Common myeloid progenitor, CD34-positive (primary cell): ENCODE measurements around the gene MATN1.
A peak's percentile ranks its signal among the peaks of the same experiment; 100 is the strongest.

Source experiments
- CTCF ChIA-PET: fragments of 350-600 bp; sonication (Branson Sonifier 250); formaldehyde crosslinking; loops from one replicate; lab custom pipeline; 2021; ENCODE audit warnings: antibody characterized with exemption; lab: Charles Lee
- POLR2A ChIA-PET: fragments of 350-600 bp; sonication (Branson Sonifier 250); formaldehyde crosslinking; loops from one replicate; lab custom pipeline; 2021; ENCODE audit warnings: antibody characterized with exemption; lab: Charles Lee
- DNase-seq, 3 donors: peaks; one replicate each; pipeline versions ENCODE4 v3.0.0 to v3.0.0-alpha.2; 2013
- H3K27ac ChIP-seq, 2 experiments: 1 replicate in 1 of 2; 2 replicates in 1 of 2; pipeline ENCODE4 v1.7.0; 2013; ENCODE audit warnings: inconsistent platforms in 2 of 2, low read length in 2 of 2, mild to moderate bottlenecking in 2 of 2, low read depth in 1 of 2, moderate library complexity in 1 of 2; ENCODE audit not compliant: severe bottlenecking in 2 of 2, insufficient read depth in 1 of 2, poor library complexity in 1 of 2
- H3K27me3 ChIP-seq, 5 experiments: replicated peaks in 2 of 5; 1 replicate in 3 of 5; 2 replicates in 2 of 5; pipeline versions ENCODE4 v1.6.1 to v1.7.0; 2013; ENCODE audit warnings: low read length in 4 of 5, mild to moderate bottlenecking in 2 of 5, moderate library complexity in 2 of 5, inconsistent platforms in 1 of 5; ENCODE audit not compliant: insufficient read depth in 5 of 5, control insufficient read depth in 4 of 5
- H3K36me3 ChIP-seq, 4 experiments: 1 replicate in 2 of 4; 2 replicates in 2 of 4; pipeline versions ENCODE4 v1.6.1 to v1.7.0; 2013; ENCODE audit warnings: low read length in 3 of 4, control low read depth in 1 of 4, mild to moderate bottlenecking in 1 of 4; ENCODE audit not compliant: control insufficient read depth in 4 of 4, insufficient read depth in 4 of 4
- H3K4me1 ChIP-seq, 4 experiments: 1 replicate in 3 of 4; 2 replicates in 1 of 4; pipeline versions ENCODE4 v1.6.1 to v1.7.1; 2013; ENCODE audit warnings: low read length in 3 of 4, mild to moderate bottlenecking in 3 of 4, control low read depth in 1 of 4, inconsistent platforms in 1 of 4, moderate library complexity in 1 of 4; ENCODE audit not compliant: control insufficient read depth in 4 of 4, insufficient read depth in 4 of 4; ENCODE audit errors: control extremely low read depth in 1 of 4
- H3K4me3 ChIP-seq, 7 experiments: 1 replicate in 4 of 7; 2 replicates in 3 of 7; pipeline versions ENCODE4 v1.5.1 to v1.7.0; 2013; ENCODE audit warnings: mild to moderate bottlenecking in 7 of 7, low read length in 6 of 7, moderate library complexity in 6 of 7, inconsistent platforms in 2 of 7, low read depth in 2 of 7, control low read depth in 1 of 7; ENCODE audit not compliant: insufficient read depth in 4 of 7, control insufficient read depth in 1 of 7; ENCODE audit errors: extremely low read depth in 1 of 7
- H3K9me3 ChIP-seq, 5 experiments: 1 replicate in 4 of 5; 2 replicates in 1 of 5; pipeline versions ENCODE4 v1.6.1 to v1.7.1; 2013; ENCODE audit warnings: low read length in 4 of 5, mild to moderate bottlenecking in 2 of 5, inconsistent platforms in 1 of 5, low read depth in 1 of 5, moderate library complexity in 1 of 5; ENCODE audit not compliant: control insufficient read depth in 4 of 5, insufficient read depth in 2 of 5; ENCODE audit errors: control extremely low read depth in 1 of 5
- WGBS: methylation state at CpG from one replicate; pipeline ENCODE4 v1.1.5; 2013; ENCODE audit not compliant: insufficient coverage; 5-methylcytosine and 5-hydroxymethylcytosine counted together

MATN1 gene

GRCh38 chr1:30748699-30749401 lies 25.5 kb upstream of the MATN1 start:
- ChIA-PET POLR2A (interaction anchor here (0.6 to 3.2 kb wide), 4 partner anchors 17 to 30 kb away, joined by 3 to 15 read pairs (median 3); no protein-coding TSS in a partner anchor), CTCF (interaction anchor here (0.8 to 5.3 kb wide), 4 partner anchors 9 to 30 kb away, joined by 3 to 29 read pairs (median 4); partner anchors contain the start of gene LAPTM5)
- WGBS, result 88% methylated on average over 15 of the region's 16 CpGs
- Histone ChIP-seq H3K36me3 (peaks cover 0 to 58% (median 20%) of the 10 kb centered on the region in 4 experiments), H3K27ac (peak overlapping the region in 1 of 2 experiments; percentile 60), H3K4me3 (peak overlapping the region in 3 of 7 experiments; percentile 8 to 17 (median 11)), H3K9me3 (no peaks in the 10 kb centered on the region), H3K4me1 (peaks cover 27 to 100% (median 98%) of the 10 kb centered on the region in 4 experiments), H3K27me3 (no peaks in the 10 kb centered on the region)
- no peak for DNase-seq

GRCh38 chr1:30748098-30748698 lies 24.8 kb upstream of the MATN1 start:
- 75% methylated on average over 8 of the region's 9 CpGs for WGBS
- H3K27ac ChIP-seq, result peak overlapping the region in 1 of 2 experiments; percentile 60
- H3K4me3 ChIP-seq, result peak overlapping the region in 2 of 7 experiments; percentile 13 to 17
- H3K4me1 ChIP-seq, result peaks cover 20 to 98% (median 96%) of the 10 kb centered on the region in 4 experiments
- no peaks in the 10 kb centered on the region for H3K27me3 ChIP-seq
- ChIA-PET POLR2A (interaction anchor here (0.8 to 8.1 kb wide), 3 partner anchors 8 to 31 kb away, joined by 3 to 92 read pairs (median 15); partner anchors contain the start of gene LAPTM5), CTCF (interaction anchor here (1.0 to 8.4 kb wide), 5 partner anchors 10 to 32 kb away, joined by 3 to 152 read pairs (median 4); partner anchors contain the start of gene LAPTM5)
- H3K9me3 ChIP-seq, result no peaks in the 10 kb centered on the region
- DNase-seq, result no peak
- peaks cover 0 to 58% (median 22%) of the 10 kb centered on the region in 4 experiments for H3K36me3 ChIP-seq

- DNase-seq, result no peak
- no peaks in the 10 kb centered on the region for H3K27me3 ChIP-seq
- peaks cover 0 to 58% (median 23%) of the 10 kb centered on the region in 4 experiments for H3K36me3 ChIP-seq
- WGBS, result 86% methylated on average over 12 of the region's 17 CpGs
- H3K27ac ChIP-seq, result peak overlapping the region in 1 of 2 experiments; percentile 60
- H3K4me3 ChIP-seq, result peak overlapping the region in 1 of 7 experiments; percentile 13
- ChIA-PET POLR2A (interaction anchor here (0.6 to 8.1 kb wide), 3 partner anchors 9 to 21 kb away, joined by 4 to 92 read pairs (median 15); partner anchors contain the start of gene LAPTM5), CTCF (interaction anchor here (0.6 to 8.4 kb wide), 7 partner anchors 11 to 53 kb away, joined by 3 to 152 read pairs (median 4); partner anchors contain the start of gene LAPTM5)
- H3K9me3 ChIP-seq, result no peaks in the 10 kb centered on the region
- H3K4me1 ChIP-seq, result peaks cover 24 to 98% (median 97%) of the 10 kb centered on the region in 4 experiments
Observed at GRCh38 chr1:30747033-30748008, 23.9 kb upstream of the MATN1 start.

- H3K9me3 ChIP-seq, result no peaks in the 10 kb centered on the region
- no peak for DNase-seq
- H3K4me3 ChIP-seq, result no peak overlapping the region
- 83% methylated on average over 15 of the region's 16 CpGs for WGBS
- H3K36me3 ChIP-seq, result peaks cover 0 to 60% (median 27%) of the 10 kb centered on the region in 4 experiments
- peaks cover 26 to 98% (median 97%) of the 10 kb centered on the region in 4 experiments for H3K4me1 ChIP-seq
- H3K27me3 ChIP-seq, result no peaks in the 10 kb centered on the region
- CTCF ChIA-PET, result interaction anchor here (0.9 to 8.4 kb wide), 7 partner anchors 11 to 54 kb away, joined by 3 to 152 read pairs (median 4); partner anchors contain the start of gene LAPTM5
- POLR2A ChIA-PET, result interaction anchor here (0.7 to 8.1 kb wide), 5 partner anchors 9 to 32 kb away, joined by 3 to 92 read pairs (median 15); partner anchors contain the start of gene LAPTM5
- H3K27ac ChIP-seq, result peak overlapping the region in 1 of 2 experiments; percentile 51
Observed at GRCh38 chr1:30746212-30747032, 23.0 kb upstream of the MATN1 start.

GRCh38 chr1:30745834-30746208 lies 22.4 kb upstream of the MATN1 start:
- H3K27ac ChIP-seq, result peak overlapping the region; percentile 5 to 51
- POLR2A ChIA-PET, result interaction anchor here (0.7 to 8.1 kb wide), 4 partner anchors 10 to 33 kb away, joined by 3 to 92 read pairs (median 14); partner anchors contain the start of gene LAPTM5
- no peaks in the 10 kb centered on the region for H3K27me3 ChIP-seq
- CTCF ChIA-PET, result interaction anchor here (1.0 to 8.4 kb wide), 6 partner anchors 12 to 37 kb away, joined by 3 to 152 read pairs (median 5); partner anchors contain the start of gene LAPTM5
- peaks cover 0 to 64% (median 28%) of the 10 kb centered on the region in 4 experiments for H3K36me3 ChIP-seq
- H3K4me3 ChIP-seq, result no peak overlapping the region
- no peaks in the 10 kb centered on the region for H3K9me3 ChIP-seq
- peaks cover 29 to 98% (median 97%) of the 10 kb centered on the region in 4 experiments for H3K4me1 ChIP-seq
- WGBS, result 78% methylated on average over 4 of the region's 4 CpGs
- DNase-seq, result peak in 1 of 3 donors; percentile 28
